ENCODE results near the gene EPB41L2. TPM values are rescaled to one million over a fixed set of nuclear protein-coding genes. Genes with fewer than 3 reads are reported as not detected.

EPB41L2 gene
- total RNA-seq, 1 donor from 2014 or later: 61.6 TPM

GRCh38 chr6:130879826-130880225 lies 183.2 kb downstream of the EPB41L2 start:
- Mint-ChIP-seq H3K4me1 (ENCODE audit: low read depth) (no peaks in the 10 kb centered on the region), H3K27me3 (no peaks in the 10 kb centered on the region), H3K9me3 (ENCODE audit: low read depth) (no peaks in the 10 kb centered on the region), H3K36me3 (ENCODE audit: insufficient read depth) (peaks cover 2% of the 10 kb centered on the region), H3K27ac (no peak overlapping the region), H3K4me3 (ENCODE audit: low read depth) (no peak overlapping the region)
- no peak for DNase-seq (ENCODE audit: low spot score, unreplicated experiment)
- TF ChIP-seq CTCF (IDR thresholded peaks at IDR 0.05; ENCODE audit: unreplicated experiment): no peak

- Mint-ChIP-seq H3K4me3 (ENCODE audit: low read depth) (no peak overlapping the region), H3K27ac (no peak overlapping the region), H3K27me3 (peaks cover 12% of the 10 kb centered on the region), H3K4me1 (ENCODE audit: low read depth) (peaks cover 15% of the 10 kb centered on the region), H3K9me3 (ENCODE audit: low read depth) (no peaks in the 10 kb centered on the region), H3K36me3 (ENCODE audit: insufficient read depth) (peaks cover 7% of the 10 kb centered on the region)
- no peak for DNase-seq (ENCODE audit: low spot score, unreplicated experiment)
- no peak for TF ChIP-seq CTCF (IDR thresholded peaks at IDR 0.05; ENCODE audit: unreplicated experiment)
Measured at GRCh38 chr6:130873746-130874145, 189.3 kb downstream of the EPB41L2 start.

- peak; percentile 95 for TF ChIP-seq CTCF (IDR thresholded peaks at IDR 0.05; ENCODE audit: unreplicated experiment)
- Mint-ChIP-seq H3K36me3 (ENCODE audit: insufficient read depth) (peaks cover 7% of the 10 kb centered on the region), H3K27me3 (peaks cover 14% of the 10 kb centered on the region), H3K9me3 (ENCODE audit: low read depth) (no peaks in the 10 kb centered on the region), H3K4me1 (ENCODE audit: low read depth) (peaks cover 15% of the 10 kb centered on the region), H3K27ac (no peak overlapping the region), H3K4me3 (ENCODE audit: low read depth) (no peak overlapping the region)
- DNase-seq (ENCODE audit: low spot score, unreplicated experiment): peak; percentile 46
Measured at GRCh38 chr6:130872250-130873095, 190.6 kb downstream of the EPB41L2 start.

- no peak overlapping the region for H3K4me3 Mint-ChIP-seq (ENCODE audit: low read depth)
- TF ChIP-seq CTCF (IDR thresholded peaks at IDR 0.05; ENCODE audit: unreplicated experiment): no peak
- peaks cover 7% of the 10 kb centered on the region for H3K36me3 Mint-ChIP-seq (ENCODE audit: insufficient read depth)
- H3K27me3 Mint-ChIP-seq: peaks cover 14% of the 10 kb centered on the region
- no peaks in the 10 kb centered on the region for H3K9me3 Mint-ChIP-seq (ENCODE audit: low read depth)
- no peak for DNase-seq (ENCODE audit: low spot score, unreplicated experiment)
- H3K4me1 Mint-ChIP-seq (ENCODE audit: low read depth): peaks cover 19% of the 10 kb centered on the region
- no peak overlapping the region for H3K27ac Mint-ChIP-seq
Measured at GRCh38 chr6:130870179-130870880, 192.7 kb downstream of the EPB41L2 start.

GRCh38 chr6:130869681-130870080 lies 193.4 kb downstream of the EPB41L2 start:
- H3K36me3 Mint-ChIP-seq (ENCODE audit: insufficient read depth): peaks cover 9% of the 10 kb centered on the region
- peaks cover 21% of the 10 kb centered on the region for H3K4me1 Mint-ChIP-seq (ENCODE audit: low read depth)
- H3K27ac Mint-ChIP-seq: peak overlapping the region; percentile 3
- peaks cover 14% of the 10 kb centered on the region for H3K27me3 Mint-ChIP-seq
- H3K9me3 Mint-ChIP-seq (ENCODE audit: low read depth): no peaks in the 10 kb centered on the region
- DNase-seq (ENCODE audit: low spot score, unreplicated experiment): no peak
- H3K4me3 Mint-ChIP-seq (ENCODE audit: low read depth): no peak overlapping the region
- no peak for TF ChIP-seq CTCF (IDR thresholded peaks at IDR 0.05; ENCODE audit: unreplicated experiment)

Measured in progenitor cell of endocrine pancreas (in vitro differentiated cells).